Sciatic nerve (tissue), 2 donors: ENCODE measurements around the gene ACTG2. TPM values are rescaled to one million over a fixed set of nuclear protein-coding genes. Genes with fewer than 3 reads are reported as not detected.
A peak's percentile ranks its signal among the peaks of the same experiment; 100 is the strongest.
"Not testable (repeated sequence)": the region's sequence is repeated elsewhere in the genome, so short reads cannot be mapped to it uniquely, and the experiment has no call there.

Experiments used
- ATAC-seq: fragments of 200-7000 bp; cut with Tn5 transposase; one replicate; pipeline ENCODE4 v1.9.1; 2020; ENCODE audit warnings: mild to moderate bottlenecking, moderate library complexity
- DNase-seq: peaks from one replicate; pipeline ENCODE4 v3.0.0-alpha.2; 2020; ENCODE audit warnings: low spot score
- intact Hi-C: fragments of 100-400 bp; cut with DNase I; formaldehyde crosslinking; loops from one replicate; pipeline ENCODE4 v1.14.2; 2022
- total RNA-seq: library from RNA; stranded (reverse); fragmentation: NEBNext Ultra II Directional; extraction: Animal tissue kit (Norgen Biotek cat#: 25700); gene quantifications from one replicate; pipeline ENCODE4 v1.2.1, GENCODE V29; 2021
- donor health status: DM: no; HTN: no; CAD: no.
- donor health status: DM: no; HTN: no; CAD: no.

Gene ACTG2
- total RNA-seq, 1 donor from 2014 or later, result 4.4 TPM

DNA sequence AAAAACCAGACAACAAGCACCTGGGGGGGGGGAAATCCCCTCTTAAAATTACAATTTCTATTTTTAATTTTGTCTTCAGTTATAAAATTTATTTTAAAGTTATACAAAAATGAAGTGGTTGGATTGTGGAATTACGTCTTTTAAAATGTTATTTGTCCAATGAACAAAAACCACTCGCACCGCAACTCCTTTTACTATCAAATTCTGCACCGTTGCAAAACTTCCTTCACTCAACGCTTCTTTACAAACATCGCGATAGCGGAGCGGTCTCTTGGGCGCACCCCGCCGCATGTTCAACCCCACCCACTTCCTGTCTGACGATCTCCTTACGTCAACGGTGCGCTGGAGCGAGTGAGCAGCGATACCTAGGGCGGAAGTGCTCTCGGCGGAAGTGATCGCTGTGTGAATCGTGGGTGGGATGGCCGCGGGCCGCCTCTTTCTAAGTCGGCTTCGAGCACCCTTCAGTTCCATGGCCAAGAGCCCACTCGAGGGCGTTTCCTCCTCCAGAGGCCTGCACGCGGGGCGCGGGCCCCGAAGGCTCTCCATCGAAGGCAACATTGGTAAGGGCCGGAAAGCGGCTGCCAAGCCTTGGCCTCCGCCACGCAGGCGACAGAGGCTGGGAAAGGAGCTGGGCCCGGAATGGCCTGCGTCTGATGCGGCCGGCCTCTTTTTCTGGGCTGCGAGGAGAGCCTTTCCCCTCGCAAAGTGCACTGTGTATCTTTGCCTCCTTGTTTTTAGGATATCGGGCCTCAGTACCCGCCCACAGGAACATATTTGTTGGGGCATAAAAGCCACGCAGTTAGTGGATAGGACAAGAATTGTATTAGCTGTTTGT is 33.9 kb downstream of the ACTG2 start, which contains the start of gene DGUOK:
DGUOK (plus strand) TSS at position 388 of the 835 bp plus-strand sequence; CDS start at position 419, 31 bp downstream.
- DNase-seq (peak; percentile 98), ATAC-seq (peak; percentile 100)
- intact Hi-C loops, result no loop called here

GRCh38 chr2:73927344-73927743 is 34.5 kb downstream of the ACTG2 start:
- no peak for ATAC-seq
- intact Hi-C loops, result no loop called here
- DNase-seq, result no peak

- ATAC-seq (no peak), DNase-seq (no peak)
- intact Hi-C loops, result no loop called here
Observed at GRCh38 chr2:73928963-73929347, 36.1 kb downstream of the ACTG2 start.

DNA sequence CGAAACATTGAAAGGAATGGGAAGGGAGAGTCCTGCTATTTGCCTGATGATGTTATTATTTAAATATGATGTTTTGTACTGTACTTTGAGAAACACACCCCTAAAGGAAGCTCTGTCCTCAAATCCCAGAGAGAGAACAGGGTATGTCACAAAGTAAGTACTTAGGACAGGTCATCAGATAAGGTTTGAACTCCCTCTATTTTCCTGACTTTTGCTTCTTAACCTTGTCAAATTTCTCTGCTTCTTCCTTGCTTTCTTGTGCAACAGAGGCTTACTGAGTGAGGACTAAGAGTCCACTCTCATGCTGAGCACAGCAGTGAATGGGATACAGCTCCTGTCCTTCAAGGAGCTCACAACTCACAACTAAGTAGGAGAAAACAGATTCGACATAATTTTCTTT is 37.6 kb downstream of the ACTG2 start:
- ATAC-seq, result no peak
- intact Hi-C loops, result no loop called here
- no peak for DNase-seq

DNA sequence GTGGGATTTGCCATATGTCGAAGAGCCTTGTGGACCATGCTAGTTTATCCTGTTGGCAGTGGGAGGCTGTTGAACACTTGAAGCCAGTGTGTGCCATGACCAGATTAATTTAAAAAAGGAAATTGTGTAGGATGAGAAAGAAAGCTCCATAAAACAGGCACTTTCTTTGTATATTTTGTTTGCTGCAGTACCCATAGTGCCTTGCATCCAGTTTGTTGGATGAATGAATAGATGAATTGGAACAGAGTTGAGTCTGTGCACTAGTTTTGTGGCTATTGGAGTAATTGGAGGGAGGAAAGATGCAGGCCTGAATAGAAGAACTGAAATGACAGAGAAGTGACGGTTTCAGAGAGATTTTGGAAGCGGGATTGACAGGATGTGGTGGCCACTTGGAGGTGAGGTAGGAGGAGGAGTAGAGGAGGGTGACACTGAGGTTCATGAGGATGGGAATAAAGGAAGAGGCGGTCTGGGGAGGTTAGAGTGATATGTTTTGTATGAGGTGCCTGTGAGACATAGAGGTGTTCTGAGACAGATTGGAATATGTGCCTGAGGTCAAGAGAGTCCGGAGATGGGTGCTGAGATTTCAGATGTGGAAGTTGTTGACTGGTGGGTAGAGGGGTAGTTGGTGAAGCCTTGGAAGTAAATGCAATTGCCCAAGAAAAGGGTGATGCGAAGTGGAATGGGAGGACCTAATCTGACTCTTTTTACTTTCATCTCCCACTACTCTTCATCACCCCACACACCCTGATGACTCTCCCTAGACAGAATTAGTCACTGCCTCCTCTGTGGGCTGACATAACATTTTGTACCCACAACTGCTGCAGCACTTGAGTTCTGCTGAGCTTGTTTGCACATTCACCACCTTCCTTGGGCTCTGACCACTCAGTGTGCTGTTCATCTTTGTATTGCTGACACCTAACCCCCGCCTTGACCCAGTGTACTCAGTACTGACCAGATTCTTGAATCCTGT is 39.0 kb downstream of the ACTG2 start:
- intact Hi-C loops, result no loop called here
- DNase-seq, result no peak
- ATAC-seq, result no peak

- ATAC-seq, result no peak
- no peak for DNase-seq
- intact Hi-C loops, result no loop called here
Observed at GRCh38 chr2:73933194-73933593, 40.4 kb downstream of the ACTG2 start.

GRCh38 chr2:73935641-73936040 is 42.8 kb downstream of the ACTG2 start:
- intact Hi-C loops, result no loop called here
- ATAC-seq (no peak), DNase-seq (no peak)

GRCh38 chr2:73937103-73937885 is 44.5 kb downstream of the ACTG2 start:
- ATAC-seq (no peak), DNase-seq (no peak)
- intact Hi-C loops, result no loop called here

GRCh38 chr2:73937899-73938298 is 45.1 kb downstream of the ACTG2 start:
- ATAC-seq, result no peak
- intact Hi-C loops, result no loop called here
- no peak for DNase-seq

DNA sequence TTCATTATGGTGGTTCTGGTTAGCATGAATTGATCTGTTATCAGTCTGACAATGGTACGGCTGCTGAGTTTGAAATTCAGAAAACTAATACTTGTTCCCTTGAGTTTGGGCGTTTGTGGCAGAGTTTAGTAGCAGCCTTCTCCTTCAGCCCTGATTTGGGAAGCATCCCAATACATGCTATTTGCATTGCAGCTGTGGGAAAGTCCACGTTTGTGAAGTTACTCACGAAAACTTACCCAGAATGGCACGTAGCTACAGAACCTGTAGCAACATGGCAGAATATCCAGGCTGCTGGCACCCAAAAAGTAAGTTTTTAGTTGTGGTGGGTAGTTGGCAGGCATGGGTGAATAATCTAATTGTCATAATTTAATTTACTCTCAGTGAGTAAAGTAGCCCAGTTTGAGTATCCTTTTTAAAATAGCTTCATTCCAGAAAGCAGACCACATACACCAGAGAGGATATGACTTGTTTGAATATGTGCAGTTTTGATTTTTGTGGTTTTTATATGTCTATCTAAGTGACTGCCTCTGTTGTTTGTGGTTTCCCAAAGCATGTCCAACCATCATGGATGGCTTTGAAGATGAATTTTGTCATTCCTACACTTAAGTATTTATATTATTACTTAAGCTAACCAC is 46.0 kb downstream of the ACTG2 start:
- intact Hi-C loops, result no loop called here

DNA sequence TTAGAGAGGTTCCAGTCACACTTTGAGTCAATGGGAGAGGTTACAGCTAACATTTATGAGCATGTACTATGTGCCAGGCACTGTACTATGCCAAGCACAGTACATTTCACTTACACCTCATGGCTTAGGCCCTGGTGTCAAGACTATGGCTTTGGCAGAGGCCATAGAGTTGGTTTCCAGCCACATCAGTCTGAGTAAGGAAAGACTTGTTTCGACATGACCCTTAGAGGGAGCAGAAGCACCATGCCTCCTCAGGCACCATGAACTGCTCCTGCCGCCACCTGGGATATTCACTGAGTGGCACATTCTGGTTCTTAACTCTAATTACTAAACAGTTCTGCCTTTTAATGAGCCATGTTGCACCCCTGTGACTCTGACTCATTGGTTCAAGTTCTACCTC is 46.6 kb downstream of the ACTG2 start:
- intact Hi-C loops, result no loop called here
- ATAC-seq, result no peak
- no peak for DNase-seq

More for the DNA sequence above, 46.0 kb downstream of the ACTG2 start:
- no peak for DNase-seq
- ATAC-seq, result no peak

DNA sequence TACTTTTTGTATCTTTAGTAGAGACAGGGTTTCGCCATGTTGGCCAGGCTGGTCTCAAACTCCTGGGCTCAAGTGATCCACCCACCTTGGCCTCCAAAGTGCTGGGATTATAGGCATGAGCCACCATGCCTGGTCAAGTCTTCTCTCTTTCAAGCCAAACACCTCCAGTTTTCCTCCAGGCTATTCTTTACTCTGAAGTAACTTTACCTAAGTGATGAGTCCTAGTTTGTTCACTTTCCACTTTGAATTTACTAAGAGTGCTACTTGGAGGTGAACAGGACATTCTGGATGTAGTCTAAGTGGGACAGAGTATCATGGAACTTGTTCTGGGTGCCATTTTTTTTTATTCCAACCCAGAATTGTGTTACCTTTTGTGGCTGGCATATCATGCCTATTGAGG is 47.3 kb downstream of the ACTG2 start:
- intact Hi-C loops, ATAC-seq: not testable (repeated sequence)

GRCh38 chr2:73942664-73943063 is 49.9 kb downstream of the ACTG2 start:
- DNase-seq, result no peak
- ATAC-seq, result no peak
- intact Hi-C loops, result no loop called here

More for the DNA sequence above, 47.3 kb downstream of the ACTG2 start:
- not testable (repeated sequence) for DNase-seq

DNA sequence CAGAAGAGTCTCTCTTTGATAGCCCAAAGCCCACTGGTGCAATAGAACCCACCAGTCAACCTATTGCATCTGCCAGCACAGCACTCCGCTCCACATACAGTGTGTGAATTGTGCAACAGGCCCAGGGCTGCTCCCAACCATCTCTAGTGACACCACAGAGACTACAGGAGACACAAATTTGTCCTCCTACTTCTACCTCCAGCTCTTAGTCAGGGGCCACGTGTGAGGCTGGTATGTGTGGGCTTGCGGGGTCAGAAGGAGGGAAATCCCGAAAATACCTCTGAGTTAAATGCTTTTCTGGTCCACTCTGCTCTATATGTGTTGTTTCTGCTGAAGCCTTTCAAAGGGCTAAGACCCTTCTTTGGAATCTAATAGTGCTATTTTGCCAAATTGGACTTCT is 51.9 kb downstream of the ACTG2 start:
- DNase-seq (no peak), ATAC-seq (no peak)
- intact Hi-C loops, result no loop called here

DNA sequence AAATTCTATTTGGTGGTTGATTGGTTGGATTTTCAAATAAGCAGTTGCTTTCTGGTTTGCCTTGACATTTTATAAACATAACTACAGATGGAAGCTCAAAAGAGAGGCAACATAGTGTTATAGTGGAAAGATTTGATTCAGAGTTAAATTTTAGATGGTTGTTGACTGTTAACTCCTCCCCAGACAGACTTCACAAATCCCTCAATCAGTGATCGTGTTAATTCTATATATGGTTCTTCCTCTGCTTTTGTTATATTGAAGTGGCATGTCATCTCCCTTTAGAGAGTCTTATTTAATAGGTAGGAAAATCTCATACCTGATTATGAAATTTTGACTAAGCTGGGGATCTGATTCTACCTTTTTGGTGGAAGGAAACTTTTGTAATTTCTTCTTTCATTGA is 53.4 kb downstream of the ACTG2 start:
- ATAC-seq, result no peak
- intact Hi-C loops, result no loop called here

GRCh38 chr2:73946666-73947065 is 53.9 kb downstream of the ACTG2 start:
- intact Hi-C loops, result no loop called here
- ATAC-seq, result no peak
- no peak for DNase-seq

More for the DNA sequence above, 53.4 kb downstream of the ACTG2 start:
- DNase-seq, result no peak

DNA sequence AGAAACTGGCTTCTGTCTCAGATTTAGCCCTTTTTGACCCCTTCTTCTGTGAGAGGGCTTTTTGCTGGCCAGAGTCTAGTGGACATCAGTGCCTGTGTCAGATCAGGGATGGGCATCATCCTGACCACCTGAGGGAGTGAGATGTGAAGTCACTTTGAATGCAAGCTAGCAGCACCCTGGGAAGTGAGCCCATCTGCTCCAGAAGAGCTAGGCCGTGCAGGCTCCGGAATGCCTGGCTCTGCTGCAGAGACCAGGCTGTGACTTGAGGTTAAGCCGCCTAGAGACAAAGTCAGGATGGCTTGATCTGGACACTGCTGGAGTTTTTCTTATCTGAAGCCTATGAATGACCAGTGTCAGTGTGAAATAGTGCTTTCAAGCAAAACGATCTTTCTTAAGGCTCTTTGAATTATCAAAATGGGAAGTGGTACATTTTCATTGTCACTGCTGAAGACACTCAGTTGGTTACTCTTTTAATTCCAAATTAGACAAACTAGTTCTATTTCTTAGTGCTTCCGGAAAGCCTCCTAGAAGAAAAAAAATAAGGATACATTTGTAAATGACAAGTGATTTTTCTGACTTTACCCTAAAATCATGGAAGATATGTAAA is 54.7 kb downstream of the ACTG2 start:
- intact Hi-C loops, result no loop called here
- no peak for DNase-seq
- no peak for ATAC-seq

DNA sequence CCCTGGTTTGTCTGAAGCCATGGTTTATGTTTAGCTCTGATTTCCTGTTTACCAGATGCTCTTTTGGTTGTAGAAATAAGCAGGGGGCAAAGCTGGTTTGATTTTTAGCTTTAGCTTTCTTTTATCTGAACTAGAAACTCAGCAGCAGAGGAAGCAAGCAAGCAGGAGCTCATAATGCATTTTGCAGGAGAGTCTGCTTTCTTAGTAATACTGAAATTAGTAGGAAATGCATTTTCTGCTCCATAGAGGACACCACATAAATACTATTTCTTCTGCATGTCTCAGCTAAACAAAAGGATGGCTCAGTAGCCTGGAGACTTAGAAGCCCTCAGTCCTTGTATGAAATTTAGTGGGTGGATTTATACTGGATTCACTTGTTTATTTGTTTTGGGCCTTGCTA is 57.0 kb downstream of the ACTG2 start:
- intact Hi-C loops, result no loop called here
- ATAC-seq, result no peak
- no peak for DNase-seq
